ENCODE results near the gene SHQ1.

GRCh38 chr3:72728329-72728889 is 119.8 kb downstream of the SHQ1 start:
- no peak for TF ChIP-seq CTCF (conservative IDR thresholded peaks at IDR 0.05; ENCODE audit: low read depth, low read length)
- no peak for TF ChIP-seq SMC3 (IDR thresholded peaks at IDR 0.05; ENCODE audit: low read depth, low read length)
- no peak for TF ChIP-seq POLR2A (IDR thresholded peaks at IDR 0.05; ENCODE audit: low read depth, low read length)
- TF ChIP-seq FOS (IDR thresholded peaks at IDR 0.05; ENCODE audit: low read depth, low read length) = no peak
- no peak for TF ChIP-seq BHLHE40 (IDR thresholded peaks at IDR 0.05; ENCODE audit: low read depth, low read length)
- no peak for TF ChIP-seq MAZ (IDR thresholded peaks at IDR 0.05; ENCODE audit: borderline replicate concordance, low read depth, low read length)
- TF ChIP-seq MXI1 (IDR thresholded peaks at IDR 0.05; ENCODE audit: borderline replicate concordance, low read depth, low read length) = no peak
- TF ChIP-seq ELK1 (IDR thresholded peaks at IDR 0.05; ENCODE audit: borderline replicate concordance, low read depth, low read length) = no peak
- no peak for TF ChIP-seq USF2 (IDR thresholded peaks at IDR 0.05; ENCODE audit: low read depth, low read length)
- TF ChIP-seq CHD1 (IDR thresholded peaks at IDR 0.05; ENCODE audit: low read depth, low read length) = no peak
- no peak for TF ChIP-seq RFX5 (IDR thresholded peaks at IDR 0.05; ENCODE audit: low read depth, low read length)
